ENCODE measurements around the gene DPP6.

- TF ChIP-seq POLR2A (IDR thresholded peaks at IDR 0.05) (no peak), CTCF (IDR thresholded peaks at IDR 0.05) (no peak)
Measured at GRCh38 chr7:154721086-154721485, 668.9 kb downstream of the DPP6 start.
